Measurements from ENCODE around the gene NUP133.

DNA sequence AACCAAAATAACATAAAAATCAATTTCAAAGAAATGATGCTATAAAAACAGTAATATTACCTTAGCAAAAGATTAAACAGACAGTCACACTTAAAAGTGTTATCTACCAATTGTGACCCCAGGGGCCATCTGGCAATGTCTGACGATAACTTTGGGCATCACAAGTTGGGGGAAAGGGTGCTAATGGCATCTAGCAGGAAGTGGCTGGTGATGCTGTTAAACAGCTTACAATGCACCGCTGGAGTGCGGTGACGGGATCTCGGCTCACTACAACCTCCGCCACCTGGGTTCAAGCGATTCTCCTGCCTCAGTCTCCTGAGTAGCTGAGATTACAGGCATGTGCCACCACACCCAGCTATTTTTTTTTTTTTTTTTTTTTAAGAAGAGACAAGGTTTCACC lies 27.6 kb downstream of the NUP133 start:
- TF ChIP-seq, protein P1, sequence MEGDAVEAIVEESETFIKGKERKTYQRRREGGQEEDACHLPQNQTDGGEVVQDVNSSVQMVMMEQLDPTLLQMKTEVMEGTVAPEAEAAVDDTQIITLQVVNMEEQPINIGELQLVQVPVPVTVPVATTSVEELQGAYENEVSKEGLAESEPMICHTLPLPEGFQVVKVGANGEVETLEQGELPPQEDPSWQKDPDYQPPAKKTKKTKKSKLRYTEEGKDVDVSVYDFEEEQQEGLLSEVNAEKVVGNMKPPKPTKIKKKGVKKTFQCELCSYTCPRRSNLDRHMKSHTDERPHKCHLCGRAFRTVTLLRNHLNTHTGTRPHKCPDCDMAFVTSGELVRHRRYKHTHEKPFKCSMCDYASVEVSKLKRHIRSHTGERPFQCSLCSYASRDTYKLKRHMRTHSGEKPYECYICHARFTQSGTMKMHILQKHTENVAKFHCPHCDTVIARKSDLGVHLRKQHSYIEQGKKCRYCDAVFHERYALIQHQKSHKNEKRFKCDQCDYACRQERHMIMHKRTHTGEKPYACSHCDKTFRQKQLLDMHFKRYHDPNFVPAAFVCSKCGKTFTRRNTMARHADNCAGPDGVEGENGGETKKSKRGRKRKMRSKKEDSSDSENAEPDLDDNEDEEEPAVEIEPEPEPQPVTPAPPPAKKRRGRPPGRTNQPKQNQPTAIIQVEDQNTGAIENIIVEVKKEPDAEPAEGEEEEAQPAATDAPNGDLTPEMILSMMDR (IDR thresholded peaks at IDR 0.05), result no peak
- TF ChIP-seq ZNF302 (CRISPR knock-in tag; IDR thresholded peaks at IDR 0.05), result no peak
- no peak for TF ChIP-seq POLR2A (IDR thresholded peaks at IDR 0.05; ENCODE audit: low read length)
- TF ChIP-seq RAD21 (conservative IDR thresholded peaks at IDR 0.05 in 1 of 2, IDR thresholded peaks at IDR 0.05 in 1 of 2), result no peak
- TF ChIP-seq RFX5 (IDR thresholded peaks at IDR 0.05), result no peak
- TF ChIP-seq MAX (IDR thresholded peaks at IDR 0.05), result no peak
- TF ChIP-seq KDM5A (IDR thresholded peaks at IDR 0.05), result no peak
- TF ChIP-seq EHMT2 (IDR thresholded peaks at IDR 0.05; ENCODE audit: low read depth), result no peak
- no peak for TF ChIP-seq EP300 (IDR thresholded peaks at IDR 0.05)
- no peak for TF ChIP-seq ZC3H11A (IDR thresholded peaks at IDR 0.05)
- TF ChIP-seq PHF8 (IDR thresholded peaks at IDR 0.05; ENCODE audit: borderline replicate concordance, low read depth), result no peak
- no peak for TF ChIP-seq MAZ (IDR thresholded peaks at IDR 0.05; ENCODE audit: borderline replicate concordance, low read depth, low read length)
- no peak for TF ChIP-seq CEBPB (IDR thresholded peaks at IDR 0.05)
- TF ChIP-seq BHLHE40 (IDR thresholded peaks at IDR 0.05; ENCODE audit: low read depth, low read length), result no peak
